Smooth muscle cell of the brain vasculature (primary cell): Measurements from ENCODE around the gene TRANK1.
"Not testable (repeated sequence)": the region's sequence is repeated elsewhere in the genome, so short reads cannot be mapped to it uniquely, and the experiment has no call there.

ENCODE experiments used
- DNase-seq: peaks from one replicate; pipeline ENCODE4 v3.0.0-alpha.2; 2012; ENCODE audit warnings: low read depth, low spot score

Gene TRANK1

GRCh38 chr3:36920884-36921567 lies 23.8 kb downstream of the TRANK1 start:
- no peak for DNase-seq

GRCh38 chr3:36919439-36920160 lies 25.3 kb downstream of the TRANK1 start:
- no peak for DNase-seq

GRCh38 chr3:36918050-36918449 lies 26.8 kb downstream of the TRANK1 start:
- DNase-seq = no peak

DNA sequence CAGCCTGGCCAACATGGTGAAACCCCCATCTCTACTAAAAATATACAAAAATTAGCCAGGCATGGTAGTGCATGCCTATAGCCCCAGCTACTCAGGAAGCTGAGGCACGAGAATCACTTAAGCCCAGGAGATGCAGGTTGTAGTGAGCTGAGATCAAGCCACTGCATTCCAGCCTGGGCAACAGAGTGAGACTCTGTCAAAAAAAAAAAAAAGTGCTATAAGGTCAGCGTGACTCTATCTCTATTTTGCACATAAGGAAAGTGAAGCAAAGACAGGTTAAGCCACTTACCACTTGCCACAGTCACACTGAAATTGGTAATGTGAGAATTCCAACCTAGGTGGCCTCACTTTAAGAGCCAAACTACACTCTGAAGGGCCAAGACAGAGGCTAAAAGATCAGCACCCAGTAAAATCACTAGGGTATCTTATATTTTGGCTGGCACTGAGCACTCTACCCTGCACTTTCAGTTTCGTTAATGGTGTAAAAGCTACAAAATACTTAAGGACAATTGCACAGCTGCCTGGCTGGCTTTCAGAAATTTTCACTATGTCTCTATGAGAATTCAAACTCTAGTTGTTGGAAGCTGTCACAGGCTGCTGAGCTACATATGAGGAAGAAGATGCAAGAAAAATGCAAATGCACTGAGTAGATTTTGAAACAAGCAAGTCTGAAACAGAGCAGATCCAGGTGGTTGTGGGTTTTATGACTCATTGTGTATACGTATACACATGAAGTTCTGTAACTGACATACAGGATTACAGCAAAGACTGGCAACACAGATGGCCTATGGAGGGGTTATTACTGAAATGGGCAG lies 32.7 kb downstream of the TRANK1 start:
- DNase-seq = no peak

- no peak for DNase-seq
Measured at GRCh38 chr3:36909666-36910065, 35.2 kb downstream of the TRANK1 start.

DNA sequence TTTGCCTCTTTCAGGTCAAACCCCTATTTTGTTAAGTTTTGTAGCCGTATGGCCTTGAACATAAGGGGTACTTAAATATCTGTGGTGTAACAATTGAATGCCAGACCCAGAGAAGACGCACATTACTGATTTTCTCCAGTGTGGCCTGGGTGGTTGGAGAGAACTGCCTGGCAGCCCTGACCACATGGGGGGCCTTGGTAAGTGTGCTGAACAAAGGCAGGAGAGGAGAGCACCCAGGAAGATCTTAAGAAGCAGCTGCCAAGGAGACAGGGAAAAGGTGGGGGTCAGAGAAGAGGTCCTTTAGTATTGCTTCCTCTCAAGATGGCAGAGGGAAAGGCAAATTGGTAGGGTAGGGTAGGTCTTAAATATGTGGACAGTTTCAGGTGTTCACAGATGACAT lies 35.7 kb downstream of the TRANK1 start:
- no peak for DNase-seq

GRCh38 chr3:36908647-36909180 lies 36.1 kb downstream of the TRANK1 start:
- DNase-seq = no peak

DNA sequence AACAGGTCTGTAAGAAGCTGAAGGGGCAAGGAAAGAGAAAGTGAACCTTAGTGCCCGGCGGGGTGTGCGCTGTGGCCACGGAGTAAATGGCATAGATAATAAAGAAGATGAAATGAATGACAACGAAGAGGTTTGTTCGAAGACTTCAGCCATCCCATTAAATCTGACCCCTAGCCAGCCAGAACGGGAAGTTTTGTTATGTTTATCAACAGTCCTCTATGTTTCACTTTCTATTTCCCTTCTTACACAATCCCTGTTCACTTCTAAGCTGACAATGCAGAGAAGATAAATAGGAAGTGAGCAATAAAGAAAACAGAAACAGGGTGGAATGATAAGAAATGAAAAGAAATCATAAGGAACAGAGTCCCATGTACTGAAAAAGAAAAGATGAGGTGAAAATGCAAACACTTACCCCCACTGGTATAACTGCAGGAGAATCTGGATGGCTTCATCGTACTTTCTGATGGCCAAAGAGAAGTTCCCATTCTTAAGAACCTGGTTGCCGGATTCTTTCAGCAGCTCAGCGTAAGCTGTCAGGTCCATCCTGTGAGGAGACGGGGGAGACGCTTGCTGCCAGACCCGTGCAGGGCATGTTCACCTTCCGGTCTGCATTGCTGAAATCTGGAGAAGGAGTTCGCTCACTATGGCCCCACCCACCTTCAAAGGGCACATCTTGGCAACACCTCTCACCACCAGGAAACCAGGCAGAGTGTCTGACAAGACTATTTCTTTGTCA lies 36.8 kb downstream of the TRANK1 start:
- no peak for DNase-seq

- no peak for DNase-seq
Measured at GRCh38 chr3:36906504-36907149, 38.2 kb downstream of the TRANK1 start.

- no peak for DNase-seq
Measured at GRCh38 chr3:36905545-36905944, 39.3 kb downstream of the TRANK1 start.

GRCh38 chr3:36904641-36905040 lies 40.2 kb downstream of the TRANK1 start:
- DNase-seq = no peak

DNA sequence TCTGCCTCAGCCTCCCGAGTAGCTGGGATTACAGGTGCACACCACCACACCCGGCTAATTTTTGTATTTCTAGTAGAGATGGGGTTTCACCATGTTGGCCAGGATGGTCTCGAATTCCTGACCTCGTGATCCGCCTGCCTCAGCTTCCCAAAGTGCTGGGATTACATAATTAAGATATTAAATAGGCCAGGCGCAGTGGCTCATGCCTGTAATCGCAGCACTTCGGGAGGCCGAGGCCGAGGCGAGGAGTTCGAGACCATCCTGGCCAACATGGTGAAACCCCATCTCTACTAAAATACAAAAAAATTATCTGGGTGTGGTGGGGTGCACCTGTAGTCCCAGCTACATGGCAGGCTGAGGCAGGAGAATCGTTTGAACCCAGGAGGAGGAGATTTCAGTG lies 40.8 kb downstream of the TRANK1 start:
- DNase-seq = not testable (repeated sequence)

GRCh38 chr3:36903119-36903882 lies 41.6 kb downstream of the TRANK1 start:
- DNase-seq = no peak

DNA sequence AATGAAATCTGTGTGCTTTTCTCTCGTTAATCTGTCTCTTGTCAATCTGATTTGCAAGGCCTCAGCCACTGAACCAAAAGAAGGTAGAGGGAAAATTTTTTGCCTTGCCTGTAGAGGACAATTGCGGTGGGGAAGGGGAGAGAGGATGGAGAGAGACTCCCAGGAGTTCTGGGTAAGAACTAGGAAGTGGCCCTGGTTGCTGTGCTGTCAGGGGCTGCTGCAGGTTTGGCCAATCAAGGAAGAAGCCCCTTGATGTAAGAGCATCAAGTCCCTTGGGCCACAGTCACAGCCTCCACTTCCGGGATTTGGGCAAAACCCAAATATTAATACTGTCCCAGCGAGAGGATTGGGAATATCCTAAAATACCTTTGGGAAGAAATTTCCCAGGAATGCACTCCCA lies 43.3 kb downstream of the TRANK1 start:
- no peak for DNase-seq

GRCh38 chr3:36900474-36901443 lies 44.1 kb downstream of the TRANK1 start:
- no peak for DNase-seq

- DNase-seq = no peak
Measured at GRCh38 chr3:36895496-36896409, 49.1 kb downstream of the TRANK1 start.

GRCh38 chr3:36894914-36895313 lies 49.9 kb downstream of the TRANK1 start:
- DNase-seq = no peak

DNA sequence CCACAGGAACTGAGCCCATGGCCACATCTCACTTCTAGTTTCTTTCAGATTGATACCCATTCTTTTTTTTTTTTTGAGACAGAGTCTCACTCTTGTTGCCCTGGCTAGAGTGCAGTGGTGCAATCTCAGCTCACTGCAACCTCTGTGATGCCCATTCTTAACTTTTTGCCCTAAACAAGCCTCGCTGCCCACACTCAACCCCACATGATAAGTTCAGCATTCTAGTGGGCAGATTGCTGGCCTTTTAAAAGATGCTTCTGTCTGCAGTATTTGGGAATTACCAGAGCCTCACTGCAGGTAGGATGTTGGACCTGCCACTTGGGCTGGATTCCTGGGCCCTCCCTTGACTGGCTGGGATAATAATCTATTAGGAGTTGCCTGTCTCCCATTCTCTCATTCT lies 51.0 kb downstream of the TRANK1 start:
- no peak for DNase-seq
